Measurements from ENCODE around the gene RALGAPA1. TPM values are rescaled to one million over a fixed set of nuclear protein-coding genes. Genes with fewer than 3 reads are reported as not detected.
"Not testable (repeated sequence)": the region's sequence is repeated elsewhere in the genome, so short reads cannot be mapped to it uniquely, and the experiment has no call there.

RALGAPA1 gene
- total RNA-seq, 1 experiment from 2014 or later: 28.2 TPM

- intact Hi-C loops (cut with micrococcal nuclease; ENCODE audit: unreplicated experiment): loop anchor here (5.0 kb wide), 1 partner anchor 239 kb away; no protein-coding TSS in a partner anchor
- no TSS peak for BruUV-seq (replicated peaks)
- H3K4me3 Mint-ChIP-seq (ENCODE audit: low read depth, unreplicated experiment): peak overlapping the region; percentile 78
- DNase-seq: no peak
- CTCF ChIA-PET: no interaction called here
- H3K4me1 Mint-ChIP-seq (ENCODE audit: low read depth, unreplicated experiment): peaks cover 11% of the 10 kb centered on the region
- no peak for TF ChIP-seq CTCF (IDR thresholded peaks at IDR 0.05; ENCODE audit: unreplicated experiment)
- H3K36me3 Mint-ChIP-seq (ENCODE audit: insufficient read depth, unreplicated experiment): peaks cover 28% of the 10 kb centered on the region
- H3K9me3 Mint-ChIP-seq (ENCODE audit: low read depth, unreplicated experiment): no peaks in the 10 kb centered on the region
- H3K27me3 Mint-ChIP-seq (ENCODE audit: unreplicated experiment): no peaks in the 10 kb centered on the region
- H3K27ac Mint-ChIP-seq (ENCODE audit: unreplicated experiment): no peak overlapping the region
These were observed 18.8 kb upstream of the RALGAPA1 start for GRCh38 chr14:35827678-35828472.

- no peak for DNase-seq
- Mint-ChIP-seq H3K27me3 (ENCODE audit: unreplicated experiment) (no peaks in the 10 kb centered on the region), H3K36me3 (ENCODE audit: insufficient read depth, unreplicated experiment) (peaks cover 28% of the 10 kb centered on the region), H3K9me3 (ENCODE audit: low read depth, unreplicated experiment) (no peaks in the 10 kb centered on the region), H3K4me1 (ENCODE audit: low read depth, unreplicated experiment) (peaks cover 11% of the 10 kb centered on the region), H3K27ac (ENCODE audit: unreplicated experiment) (peak overlapping the region; percentile 20), H3K4me3 (ENCODE audit: low read depth, unreplicated experiment) (peak overlapping the region; percentile 78)
- intact Hi-C loops (cut with micrococcal nuclease; ENCODE audit: unreplicated experiment): loop anchor here (1.0 to 5.0 kb wide), 2 partner anchors 18 to 240 kb away; partner anchors contain the start of gene RALGAPA1
- BruUV-seq (replicated peaks): TSS peak; percentile 74
- CTCF ChIA-PET: interaction anchor here (0.6 kb wide), 1 partner anchor 9 kb away, joined by 4 read pairs; no protein-coding TSS in a partner anchor
- no peak for TF ChIP-seq CTCF (IDR thresholded peaks at IDR 0.05; ENCODE audit: unreplicated experiment)
These were observed 17.9 kb upstream of the RALGAPA1 start for GRCh38 chr14:35826952-35827416.

GRCh38 chr14:35826218-35826951 lies 17.3 kb upstream of the RALGAPA1 start, which contains the start of gene BRMS1L:
BRMS1L (plus strand) TSS chr14:35826338; CDS start chr14:35826517, 179 bp downstream.
- H3K36me3 Mint-ChIP-seq (ENCODE audit: insufficient read depth, unreplicated experiment): peaks cover 28% of the 10 kb centered on the region
- peak within 1 kb of the TSS; percentile 78 for H3K4me3 Mint-ChIP-seq (ENCODE audit: low read depth, unreplicated experiment)
- BruUV-seq (replicated peaks): no TSS peak
- intact Hi-C loops (cut with micrococcal nuclease; ENCODE audit: unreplicated experiment): loop anchor here (1.0 to 5.0 kb wide), 2 partner anchors 17 to 241 kb away; partner anchors contain the start of gene RALGAPA1
- H3K4me1 Mint-ChIP-seq (ENCODE audit: low read depth, unreplicated experiment): peaks cover 11% of the 10 kb centered on the region
- no peaks in the 10 kb centered on the region for H3K9me3 Mint-ChIP-seq (ENCODE audit: low read depth, unreplicated experiment)
- DNase-seq: peak; percentile 97
- no peaks in the 10 kb centered on the region for H3K27me3 Mint-ChIP-seq (ENCODE audit: unreplicated experiment)
- CTCF ChIA-PET: interaction anchor here (0.6 to 1.0 kb wide), 2 partner anchors 8 to 244 kb away, joined by 3 to 4 read pairs; no protein-coding TSS in a partner anchor
- peak within 1 kb of the TSS; percentile 77 for H3K27ac Mint-ChIP-seq (ENCODE audit: unreplicated experiment)
- no peak for TF ChIP-seq CTCF (IDR thresholded peaks at IDR 0.05; ENCODE audit: unreplicated experiment)

- peak overlapping the region; percentile 78 for H3K4me3 Mint-ChIP-seq (ENCODE audit: low read depth, unreplicated experiment)
- TF ChIP-seq CTCF (IDR thresholded peaks at IDR 0.05; ENCODE audit: unreplicated experiment): no peak
- H3K27ac Mint-ChIP-seq (ENCODE audit: unreplicated experiment): peak overlapping the region; percentile 77
- no peaks in the 10 kb centered on the region for H3K9me3 Mint-ChIP-seq (ENCODE audit: low read depth, unreplicated experiment)
- CTCF ChIA-PET: interaction anchor here (1.0 kb wide), 1 partner anchor 244 kb away, joined by 3 read pairs; no protein-coding TSS in a partner anchor
- peaks cover 11% of the 10 kb centered on the region for H3K4me1 Mint-ChIP-seq (ENCODE audit: low read depth, unreplicated experiment)
- intact Hi-C loops (cut with micrococcal nuclease; ENCODE audit: unreplicated experiment): loop anchor here (1.0 to 5.0 kb wide), 2 partner anchors 17 to 241 kb away; partner anchors contain the start of gene RALGAPA1
- DNase-seq: no peak
- H3K27me3 Mint-ChIP-seq (ENCODE audit: unreplicated experiment): no peaks in the 10 kb centered on the region
- TSS peak; percentile 44 for BruUV-seq (replicated peaks)
- H3K36me3 Mint-ChIP-seq (ENCODE audit: insufficient read depth, unreplicated experiment): peaks cover 28% of the 10 kb centered on the region
These were observed 16.8 kb upstream of the RALGAPA1 start for GRCh38 chr14:35825968-35826217.

GRCh38 chr14:35824446-35825165 lies 15.5 kb upstream of the RALGAPA1 start:
- intact Hi-C loops (cut with micrococcal nuclease; ENCODE audit: unreplicated experiment): loop anchor here (5.0 kb wide), 1 partner anchor 243 kb away; no protein-coding TSS in a partner anchor
- peak overlapping the region; percentile 78 for H3K4me3 Mint-ChIP-seq (ENCODE audit: low read depth, unreplicated experiment)
- H3K27me3 Mint-ChIP-seq (ENCODE audit: unreplicated experiment); H3K27ac Mint-ChIP-seq (ENCODE audit: unreplicated experiment); H3K9me3 Mint-ChIP-seq (ENCODE audit: low read depth, unreplicated experiment); BruUV-seq (replicated peaks): not testable (repeated sequence)
- H3K36me3 Mint-ChIP-seq (ENCODE audit: insufficient read depth, unreplicated experiment): peaks cover 28% of the 10 kb centered on the region
- CTCF ChIA-PET: interaction anchor here (0.6 kb wide), 1 partner anchor 750 kb away, joined by 3 read pairs; no protein-coding TSS in a partner anchor
- peak; percentile 13 for DNase-seq
- peaks cover 11% of the 10 kb centered on the region for H3K4me1 Mint-ChIP-seq (ENCODE audit: low read depth, unreplicated experiment)
